ENCODE results near the gene GK.
A peak's percentile ranks its signal among the peaks of the same experiment; 100 is the strongest.
"Not testable (repeated sequence)": the region's sequence is repeated elsewhere in the genome, so short reads cannot be mapped to it uniquely, and the experiment has no call there.

The GK gene

GRCh38 chrX:30643313-30643821 lies 9.9 kb upstream of the GK start:
- no peaks in the 10 kb centered on the region for H3K36me3 ChIP-seq (ENCODE audit: insufficient read depth, low read length)
- TF ChIP-seq EZH2phosphoT487 (IDR thresholded peaks at IDR 0.05; ENCODE audit: borderline replicate concordance) = no peak
- TF ChIP-seq, protein P1, sequence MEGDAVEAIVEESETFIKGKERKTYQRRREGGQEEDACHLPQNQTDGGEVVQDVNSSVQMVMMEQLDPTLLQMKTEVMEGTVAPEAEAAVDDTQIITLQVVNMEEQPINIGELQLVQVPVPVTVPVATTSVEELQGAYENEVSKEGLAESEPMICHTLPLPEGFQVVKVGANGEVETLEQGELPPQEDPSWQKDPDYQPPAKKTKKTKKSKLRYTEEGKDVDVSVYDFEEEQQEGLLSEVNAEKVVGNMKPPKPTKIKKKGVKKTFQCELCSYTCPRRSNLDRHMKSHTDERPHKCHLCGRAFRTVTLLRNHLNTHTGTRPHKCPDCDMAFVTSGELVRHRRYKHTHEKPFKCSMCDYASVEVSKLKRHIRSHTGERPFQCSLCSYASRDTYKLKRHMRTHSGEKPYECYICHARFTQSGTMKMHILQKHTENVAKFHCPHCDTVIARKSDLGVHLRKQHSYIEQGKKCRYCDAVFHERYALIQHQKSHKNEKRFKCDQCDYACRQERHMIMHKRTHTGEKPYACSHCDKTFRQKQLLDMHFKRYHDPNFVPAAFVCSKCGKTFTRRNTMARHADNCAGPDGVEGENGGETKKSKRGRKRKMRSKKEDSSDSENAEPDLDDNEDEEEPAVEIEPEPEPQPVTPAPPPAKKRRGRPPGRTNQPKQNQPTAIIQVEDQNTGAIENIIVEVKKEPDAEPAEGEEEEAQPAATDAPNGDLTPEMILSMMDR (conservative IDR thresholded peaks at IDR 0.05; ENCODE audit: low read length) = no peak
- no peaks in the 10 kb centered on the region for H3K27me3 ChIP-seq (ENCODE audit: insufficient read depth, low read length, poor library complexity, severe bottlenecking)
- H3K4me1 ChIP-seq (ENCODE audit: insufficient read depth, low read length, poor library complexity, severe bottlenecking) = no peaks in the 10 kb centered on the region
- no peaks in the 10 kb centered on the region for H3F3A ChIP-seq (ENCODE audit: low read depth)
- H3K9me3 ChIP-seq (ENCODE audit: insufficient read depth, low read depth, low read length) = no peaks in the 10 kb centered on the region
- no peaks in the 10 kb centered on the region for H4K20me1 ChIP-seq (ENCODE audit: insufficient read depth, low read length, poor library complexity, severe bottlenecking)
- H3K4me2 ChIP-seq (ENCODE audit: low read depth, low read length, poor library complexity, severe bottlenecking) = no peak overlapping the region
- H2AFZ ChIP-seq (ENCODE audit: low read length) = no peak overlapping the region
- no peak overlapping the region for H3K4me3 ChIP-seq (ENCODE audit: low read length, poor library complexity, severe bottlenecking)
- H3K9ac ChIP-seq (ENCODE audit: low read depth, low read length, poor library complexity, severe bottlenecking) = no peak overlapping the region
- H3K9me2 ChIP-seq (replicated peaks; ENCODE audit: low read depth, low read length) = no peaks in the 10 kb centered on the region
- H3K79me2 ChIP-seq (ENCODE audit: insufficient read depth, low read length) = no peaks in the 10 kb centered on the region

DNA sequence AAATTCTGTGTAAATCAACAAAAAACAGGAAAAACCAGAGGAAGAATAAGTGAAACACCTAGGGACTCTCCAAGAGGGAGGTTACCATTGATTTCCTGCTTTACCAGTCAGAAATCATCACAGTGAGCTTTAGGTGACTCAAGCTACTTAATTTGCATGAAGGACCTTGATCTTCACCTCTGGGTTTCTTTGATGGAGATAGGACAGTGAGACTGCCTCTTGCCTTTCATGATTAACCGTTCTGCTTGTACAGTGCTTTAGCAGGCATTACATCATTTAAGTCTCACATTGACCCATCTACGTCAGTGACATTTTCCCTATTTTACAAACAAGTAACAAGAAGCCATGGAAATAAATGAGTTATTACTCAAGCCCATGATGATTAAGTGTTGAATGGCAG lies 3.4 kb upstream of the GK start:
- Histone ChIP-seq H3K9ac (ENCODE audit: low read depth, low read length, poor library complexity, severe bottlenecking) (no peak overlapping the region), H3K36me3 (ENCODE audit: insufficient read depth, low read length) (no peaks in the 10 kb centered on the region), H2AFZ (ENCODE audit: low read length) (no peak overlapping the region), H3K4me3 (ENCODE audit: low read length, poor library complexity, severe bottlenecking) (no peak overlapping the region), H3K9me3 (ENCODE audit: insufficient read depth, low read depth, low read length) (no peaks in the 10 kb centered on the region), H3K79me2 (ENCODE audit: insufficient read depth, low read length) (peaks cover 9% of the 10 kb centered on the region), H3K4me2 (ENCODE audit: low read depth, low read length, poor library complexity, severe bottlenecking) (no peak overlapping the region), H3K27me3 (ENCODE audit: insufficient read depth, low read length, poor library complexity, severe bottlenecking) (no peaks in the 10 kb centered on the region), H3K9me2 (replicated peaks; ENCODE audit: low read depth, low read length) (no peaks in the 10 kb centered on the region), H4K20me1 (ENCODE audit: insufficient read depth, low read length, poor library complexity, severe bottlenecking) (no peaks in the 10 kb centered on the region), H3K4me1 (ENCODE audit: insufficient read depth, low read length, poor library complexity, severe bottlenecking) (peaks cover 6% of the 10 kb centered on the region), H3F3A (ENCODE audit: low read depth) (no peaks in the 10 kb centered on the region)
- no peak for TF ChIP-seq EZH2phosphoT487 (IDR thresholded peaks at IDR 0.05; ENCODE audit: borderline replicate concordance)
- TF ChIP-seq, protein P1 (conservative IDR thresholded peaks at IDR 0.05; ENCODE audit: low read length) = no peak

- H3K36me3 ChIP-seq (ENCODE audit: insufficient read depth, low read length) = no peaks in the 10 kb centered on the region
- H3K9me2 ChIP-seq (replicated peaks; ENCODE audit: low read depth, low read length) = no peaks in the 10 kb centered on the region
- H3K79me2 ChIP-seq (ENCODE audit: insufficient read depth, low read length) = peaks cover 9% of the 10 kb centered on the region
- H3K4me3 ChIP-seq (ENCODE audit: low read length, poor library complexity, severe bottlenecking) = peak overlapping the region; percentile 90
- no peaks in the 10 kb centered on the region for H3K9me3 ChIP-seq (ENCODE audit: insufficient read depth, low read depth, low read length)
- H4K20me1 ChIP-seq (ENCODE audit: insufficient read depth, low read length, poor library complexity, severe bottlenecking) = no peaks in the 10 kb centered on the region
- peak overlapping the region; percentile 87 for H3K4me2 ChIP-seq (ENCODE audit: low read depth, low read length, poor library complexity, severe bottlenecking)
- peaks cover 12% of the 10 kb centered on the region for H3K4me1 ChIP-seq (ENCODE audit: insufficient read depth, low read length, poor library complexity, severe bottlenecking)
- no peak for TF ChIP-seq EZH2phosphoT487 (IDR thresholded peaks at IDR 0.05; ENCODE audit: borderline replicate concordance)
- TF ChIP-seq, protein P1 (conservative IDR thresholded peaks at IDR 0.05; ENCODE audit: low read length) = no peak
- no peaks in the 10 kb centered on the region for H3K27me3 ChIP-seq (ENCODE audit: insufficient read depth, low read length, poor library complexity, severe bottlenecking)
- H3F3A ChIP-seq (ENCODE audit: low read depth) = no peaks in the 10 kb centered on the region
- peak overlapping the region; percentile 72 for H2AFZ ChIP-seq (ENCODE audit: low read length)
- H3K9ac ChIP-seq (ENCODE audit: low read depth, low read length, poor library complexity, severe bottlenecking) = peak overlapping the region; percentile 78
These were observed 452 bp upstream of the GK start for GRCh38 chrX:30652527-30653414.

- H3K36me3 ChIP-seq (ENCODE audit: insufficient read depth, low read length); H3F3A ChIP-seq (ENCODE audit: low read depth); H3K79me2 ChIP-seq (ENCODE audit: insufficient read depth, low read length); H4K20me1 ChIP-seq (ENCODE audit: insufficient read depth, low read length, poor library complexity, severe bottlenecking); H3K27me3 ChIP-seq (ENCODE audit: insufficient read depth, low read length, poor library complexity, severe bottlenecking); H3K9me3 ChIP-seq (ENCODE audit: insufficient read depth, low read depth, low read length); H3K9me2 ChIP-seq (replicated peaks; ENCODE audit: low read depth, low read length); H2AFZ ChIP-seq (ENCODE audit: low read length): not testable (repeated sequence)
- H3K4me2 ChIP-seq (ENCODE audit: low read depth, low read length, poor library complexity, severe bottlenecking) = peak overlapping the region; percentile 87
- H3K4me3 ChIP-seq (ENCODE audit: low read length, poor library complexity, severe bottlenecking) = peak overlapping the region; percentile 90
- H3K4me1 ChIP-seq (ENCODE audit: insufficient read depth, low read length, poor library complexity, severe bottlenecking) = peaks cover 17% of the 10 kb centered on the region
- H3K9ac ChIP-seq (ENCODE audit: low read depth, low read length, poor library complexity, severe bottlenecking) = peak overlapping the region; percentile 76
These were observed 1.2 kb downstream of the GK start for GRCh38 chrX:30654386-30654785.
